HepG2 (cell line): ENCODE data around the gene NEMF. TPM values are rescaled to one million over a fixed set of nuclear protein-coding genes. Genes with fewer than 3 reads are reported as not detected.

Source experiments
- ARNTL ChIP-seq: sonication (generic); formaldehyde crosslinking; IDR thresholded peaks from 2 replicates; pipeline ENCODE4 v1.4.0; 2020; ENCODE audit warnings: mild to moderate bottlenecking, missing genetic modification reagents
- ETS1 ChIP-seq: sonication (generic); formaldehyde crosslinking; IDR thresholded peaks from 2 replicates; pipeline ENCODE4 v1.4.0; 2020; ENCODE audit warnings: missing genetic modification reagents
- GABPB1 ChIP-seq: IDR thresholded peaks from 2 replicates; pipeline ENCODE4 v1.6.1; 2016; ENCODE audit warnings: mild to moderate bottlenecking, missing genetic modification reagents, moderate library complexity, missing compliant biosample characterization
- MLLT10 ChIP-seq: sonication (generic); formaldehyde crosslinking; IDR thresholded peaks from 2 replicates; pipeline ENCODE4 v1.4.0; 2020; ENCODE audit warnings: missing genetic modification reagents
- MLXIP ChIP-seq: sonication (generic); formaldehyde crosslinking; IDR thresholded peaks from 2 replicates; pipeline ENCODE4 v1.9.0; 2021; ENCODE audit warnings: missing genetic modification reagents, borderline replicate concordance
- ONECUT2 ChIP-seq: sonication (generic); formaldehyde crosslinking; IDR thresholded peaks from 2 replicates; pipeline ENCODE4 v1.4.0; 2020; ENCODE audit warnings: missing genetic modification reagents
- PCBP1 ChIP-seq: fragments of 200-400 bp; formaldehyde crosslinking; IDR thresholded peaks from 2 replicates; pipeline ENCODE4 v1.6.1; 2017; ENCODE audit warnings: mild to moderate bottlenecking, low read depth, low read length, borderline replicate concordance
- POLR2G ChIP-seq: fragments of 200-400 bp; formaldehyde crosslinking; IDR thresholded peaks from 2 replicates; pipeline ENCODE4 v1.6.1; 2018; ENCODE audit warnings: mild to moderate bottlenecking, low read depth, low read length, moderate library complexity
- PRPF4 ChIP-seq: fragments of 200-400 bp; formaldehyde crosslinking; IDR thresholded peaks from 2 replicates; pipeline ENCODE4 v1.6.1; 2016; ENCODE audit warnings: low read length, low read depth; ENCODE audit not compliant: poor library complexity, severe bottlenecking
- TRIM24 ChIP-seq: sonication (generic); formaldehyde crosslinking; IDR thresholded peaks from 2 replicates; pipeline ENCODE4 v1.8.0; 2022; ENCODE audit warnings: mild to moderate bottlenecking, missing genetic modification reagents
- ZBTB20 ChIP-seq: sonication (generic); formaldehyde crosslinking; IDR thresholded peaks from 2 replicates; pipeline ENCODE4 v1.8.1; 2023; ENCODE audit warnings: missing genetic modification reagents, low read depth, mild to moderate bottlenecking, borderline replicate concordance
- ZNF101 ChIP-seq: sonication (generic); formaldehyde crosslinking; IDR thresholded peaks from 2 replicates; pipeline ENCODE4 v1.4.0; 2020; ENCODE audit warnings: mild to moderate bottlenecking, low read depth, missing genetic modification reagents, borderline replicate concordance
- ZNF275 ChIP-seq: sonication (generic); formaldehyde crosslinking; IDR thresholded peaks from 2 replicates; pipeline ENCODE4 v1.8.0; 2022; ENCODE audit warnings: missing genetic modification reagents, mild to moderate bottlenecking, inconsistent platforms, borderline replicate concordance
- ZNF280B ChIP-seq: sonication (generic); formaldehyde crosslinking; IDR thresholded peaks from 2 replicates; pipeline ENCODE4 v1.5.0; 2020; ENCODE audit warnings: missing genetic modification reagents, mild to moderate bottlenecking, borderline replicate concordance
- ZNF30 ChIP-seq: sonication (generic); formaldehyde crosslinking; IDR thresholded peaks from 2 replicates; pipeline ENCODE4 v1.5.0; 2020; ENCODE audit warnings: mild to moderate bottlenecking, missing genetic modification reagents
- ZNF629 ChIP-seq: sonication (generic); formaldehyde crosslinking; conservative IDR thresholded peaks from 2 replicates; pipeline ENCODE4 v1.5.0; 2020; ENCODE audit warnings: missing genetic modification reagents
- ZNF678 ChIP-seq: sonication (generic); formaldehyde crosslinking; IDR thresholded peaks from 2 replicates; pipeline ENCODE4 v1.4.0; 2020; ENCODE audit warnings: mild to moderate bottlenecking, missing genetic modification reagents
- ZSCAN31 ChIP-seq: sonication (generic); formaldehyde crosslinking; IDR thresholded peaks from 2 replicates; pipeline ENCODE4 v1.5.0; 2020; ENCODE audit warnings: low read depth, mild to moderate bottlenecking, missing genetic modification reagents
- polyA plus RNA-seq, 8 experiments: library from polyadenylated mRNA; depleted of rRNA in 3 of 8; stranded (reverse) in 7 of 8; unstranded in 1 of 8; fragments of >200 nt; fragmentation: Illumina TruSeq in 4 of 8; extraction: Trizol in 4 of 8; gene quantifications; 2 replicates each; pipeline versions ENCODE4 v1.2.1 to v1.2.3, GENCODE V29; 2011 to 2016; ENCODE audit warnings: low read depth in 4 of 8, missing spikeins in 1 of 8, mixed read lengths in 1 of 8; ENCODE audit not compliant: insufficient read depth in 1 of 8
- total RNA-seq, 5 experiments: library from RNA; depleted of rRNA; stranded (reverse); fragments of >200 nt; fragmentation: Illumina TruSeq; extraction: Trizol; gene quantifications; 2 replicates each; pipeline ENCODE4 v1.2.3, GENCODE V29; 2016; ENCODE audit warnings: low read depth in 1 of 5
- TF ChIP-seq, protein P1 (sequence below): sonication (generic); formaldehyde crosslinking; IDR thresholded peaks from 2 replicates; pipeline ENCODE4 v1.5.1; 2020; ENCODE audit warnings: missing genetic modification reagents, mild to moderate bottlenecking, borderline replicate concordance

NEMF gene
- total and polyA plus RNA-seq, 2 of the 13 experiments (the other 11 are each of a cell fraction or from before 2014, with no cell fraction given): 21.3 to 57.9 TPM

DNA sequence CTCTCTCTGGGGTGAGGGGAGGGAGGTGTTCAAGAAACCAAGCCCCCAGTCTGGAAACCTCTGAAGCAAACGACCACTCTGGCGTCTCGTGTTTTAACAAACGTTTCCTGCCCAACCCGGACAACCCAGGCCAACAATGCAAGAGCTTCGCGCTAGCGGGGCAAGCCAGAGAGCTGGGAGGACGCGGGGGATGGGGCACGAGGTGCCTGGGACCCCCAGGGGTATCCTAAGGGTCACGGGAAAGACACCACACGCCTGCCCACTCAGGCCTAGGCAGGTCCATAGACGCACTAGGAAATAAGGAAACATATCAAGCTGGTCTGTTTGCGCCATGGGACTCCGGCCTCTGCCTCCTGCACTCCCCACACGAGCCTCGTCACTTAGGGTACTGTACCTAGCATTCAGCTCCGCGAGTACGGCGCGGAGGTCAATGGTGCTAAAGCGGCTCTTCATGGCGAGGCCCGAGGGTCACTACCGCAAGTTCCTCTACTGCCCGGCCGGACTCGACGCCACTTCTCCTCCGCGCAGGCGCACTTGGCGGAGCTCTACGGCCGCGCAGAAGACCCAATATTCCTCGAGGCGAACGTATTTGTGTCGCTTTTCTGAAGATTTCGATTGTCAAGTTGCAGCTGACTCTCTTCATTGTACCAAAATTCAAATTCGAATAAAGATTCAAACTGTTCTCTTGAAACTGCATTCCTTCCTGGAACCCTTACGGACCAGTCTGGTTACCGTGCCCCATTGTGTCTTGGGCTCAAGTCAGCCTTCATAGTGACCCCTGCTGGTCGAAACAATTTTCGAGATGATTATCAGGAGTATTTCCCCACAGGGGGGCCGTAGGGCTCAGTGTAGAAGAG is at the start of gene NEMF (continued):
- TF ChIP-seq, protein P1, sequence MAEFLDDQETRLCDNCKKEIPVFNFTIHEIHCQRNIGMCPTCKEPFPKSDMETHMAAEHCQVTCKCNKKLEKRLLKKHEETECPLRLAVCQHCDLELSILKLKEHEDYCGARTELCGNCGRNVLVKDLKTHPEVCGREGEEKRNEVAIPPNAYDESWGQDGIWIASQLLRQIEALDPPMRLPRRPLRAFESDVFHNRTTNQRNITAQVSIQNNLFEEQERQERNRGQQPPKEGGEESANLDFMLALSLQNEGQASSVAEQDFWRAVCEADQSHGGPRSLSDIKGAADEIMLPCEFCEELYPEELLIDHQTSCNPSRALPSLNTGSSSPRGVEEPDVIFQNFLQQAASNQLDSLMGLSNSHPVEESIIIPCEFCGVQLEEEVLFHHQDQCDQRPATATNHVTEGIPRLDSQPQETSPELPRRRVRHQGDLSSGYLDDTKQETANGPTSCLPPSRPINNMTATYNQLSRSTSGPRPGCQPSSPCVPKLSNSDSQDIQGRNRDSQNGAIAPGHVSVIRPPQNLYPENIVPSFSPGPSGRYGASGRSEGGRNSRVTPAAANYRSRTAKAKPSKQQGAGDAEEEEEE (CRISPR knock-in tag): no peak
- no peak for TF ChIP-seq ARNTL
- no peak for TF ChIP-seq MLLT10 (CRISPR knock-in tag)
- TF ChIP-seq ZNF280B: peak; percentile 92
- TF ChIP-seq ZBTB20 (CRISPR knock-in tag): peak; percentile 86; the same call in 1 of the 2 replicates
- no peak for TF ChIP-seq ONECUT2 (CRISPR knock-in tag)
- no peak for TF ChIP-seq TRIM24 (CRISPR knock-in tag)
- peak; percentile 94 for TF ChIP-seq POLR2G
- TF ChIP-seq ZSCAN31 (CRISPR knock-in tag): peak; percentile 83
- TF ChIP-seq ZNF678: no peak
- TF ChIP-seq ZNF275: 0 out of 2 replicates have a peak, but pooled peaks have one; percentile 48
- TF ChIP-seq GABPB1 (CRISPR knock-in tag): peak; percentile 83
- TF ChIP-seq PCBP1: no peak
- peak; percentile 81; the same call in 1 of the 2 replicates for TF ChIP-seq ZNF30 (CRISPR knock-in tag)
- no peak for TF ChIP-seq MLXIP (CRISPR knock-in tag)
- TF ChIP-seq ZNF629 (CRISPR knock-in tag): no peak
- TF ChIP-seq ETS1: no peak
- no peak for TF ChIP-seq PRPF4
- TF ChIP-seq ZNF101 (CRISPR knock-in tag): no peak
